ENCODE measurements around the gene AUTS2.

- TF ChIP-seq, protein P1, sequence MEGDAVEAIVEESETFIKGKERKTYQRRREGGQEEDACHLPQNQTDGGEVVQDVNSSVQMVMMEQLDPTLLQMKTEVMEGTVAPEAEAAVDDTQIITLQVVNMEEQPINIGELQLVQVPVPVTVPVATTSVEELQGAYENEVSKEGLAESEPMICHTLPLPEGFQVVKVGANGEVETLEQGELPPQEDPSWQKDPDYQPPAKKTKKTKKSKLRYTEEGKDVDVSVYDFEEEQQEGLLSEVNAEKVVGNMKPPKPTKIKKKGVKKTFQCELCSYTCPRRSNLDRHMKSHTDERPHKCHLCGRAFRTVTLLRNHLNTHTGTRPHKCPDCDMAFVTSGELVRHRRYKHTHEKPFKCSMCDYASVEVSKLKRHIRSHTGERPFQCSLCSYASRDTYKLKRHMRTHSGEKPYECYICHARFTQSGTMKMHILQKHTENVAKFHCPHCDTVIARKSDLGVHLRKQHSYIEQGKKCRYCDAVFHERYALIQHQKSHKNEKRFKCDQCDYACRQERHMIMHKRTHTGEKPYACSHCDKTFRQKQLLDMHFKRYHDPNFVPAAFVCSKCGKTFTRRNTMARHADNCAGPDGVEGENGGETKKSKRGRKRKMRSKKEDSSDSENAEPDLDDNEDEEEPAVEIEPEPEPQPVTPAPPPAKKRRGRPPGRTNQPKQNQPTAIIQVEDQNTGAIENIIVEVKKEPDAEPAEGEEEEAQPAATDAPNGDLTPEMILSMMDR (IDR thresholded peaks at IDR 0.05; ENCODE audit: insufficient read depth, low read length) = no peak
- TF ChIP-seq, protein P2, sequence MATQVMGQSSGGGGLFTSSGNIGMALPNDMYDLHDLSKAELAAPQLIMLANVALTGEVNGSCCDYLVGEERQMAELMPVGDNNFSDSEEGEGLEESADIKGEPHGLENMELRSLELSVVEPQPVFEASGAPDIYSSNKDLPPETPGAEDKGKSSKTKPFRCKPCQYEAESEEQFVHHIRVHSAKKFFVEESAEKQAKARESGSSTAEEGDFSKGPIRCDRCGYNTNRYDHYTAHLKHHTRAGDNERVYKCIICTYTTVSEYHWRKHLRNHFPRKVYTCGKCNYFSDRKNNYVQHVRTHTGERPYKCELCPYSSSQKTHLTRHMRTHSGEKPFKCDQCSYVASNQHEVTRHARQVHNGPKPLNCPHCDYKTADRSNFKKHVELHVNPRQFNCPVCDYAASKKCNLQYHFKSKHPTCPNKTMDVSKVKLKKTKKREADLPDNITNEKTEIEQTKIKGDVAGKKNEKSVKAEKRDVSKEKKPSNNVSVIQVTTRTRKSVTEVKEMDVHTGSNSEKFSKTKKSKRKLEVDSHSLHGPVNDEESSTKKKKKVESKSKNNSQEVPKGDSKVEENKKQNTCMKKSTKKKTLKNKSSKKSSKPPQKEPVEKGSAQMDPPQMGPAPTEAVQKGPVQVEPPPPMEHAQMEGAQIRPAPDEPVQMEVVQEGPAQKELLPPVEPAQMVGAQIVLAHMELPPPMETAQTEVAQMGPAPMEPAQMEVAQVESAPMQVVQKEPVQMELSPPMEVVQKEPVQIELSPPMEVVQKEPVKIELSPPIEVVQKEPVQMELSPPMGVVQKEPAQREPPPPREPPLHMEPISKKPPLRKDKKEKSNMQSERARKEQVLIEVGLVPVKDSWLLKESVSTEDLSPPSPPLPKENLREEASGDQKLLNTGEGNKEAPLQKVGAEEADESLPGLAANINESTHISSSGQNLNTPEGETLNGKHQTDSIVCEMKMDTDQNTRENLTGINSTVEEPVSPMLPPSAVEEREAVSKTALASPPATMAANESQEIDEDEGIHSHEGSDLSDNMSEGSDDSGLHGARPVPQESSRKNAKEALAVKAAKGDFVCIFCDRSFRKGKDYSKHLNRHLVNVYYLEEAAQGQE (IDR thresholded peaks at IDR 0.05; ENCODE audit: insufficient replicate concordance, low read depth) = no peak
- TF ChIP-seq POLR2AphosphoS5 (IDR thresholded peaks at IDR 0.05; ENCODE audit: low read depth) (no peak), GABPA (IDR thresholded peaks at IDR 0.05; ENCODE audit: low read depth) (no peak), SPI1 (IDR thresholded peaks at IDR 0.05; ENCODE audit: borderline replicate concordance, low read depth) (no peak)
Observed at GRCh38 chr7:70400829-70401380, 802.6 kb downstream of the AUTS2 start.

Measured in HL-60 (cell line).